T-cell (primary cell): ENCODE measurements around the gene SPRYD3. TPM values are rescaled to one million over a fixed set of nuclear protein-coding genes. Genes with fewer than 3 reads are reported as not detected.
A peak's percentile ranks its signal among the peaks of the same experiment; 100 is the strongest.

Experiments used
- ATAC-seq, 4 experiments: fragments of 200-7000 bp in 3 of 4; fragments of 150-1000 bp in 1 of 4; cut with Tn5 transposase; replicated peaks in 1 of 4; 1 replicate in 3 of 4; 2 replicates in 1 of 4; pipeline ENCODE4 v1.10.0; 2021; ENCODE audit warnings: moderate library complexity in 3 of 4, mild to moderate bottlenecking in 2 of 4, moderate number of reproducible peaks in 1 of 4
- CTCF ChIA-PET, 2 donors: fragments of 300-600 bp; sonication (Branson Sonifier 250); formaldehyde crosslinking; loops; one replicate each; lab custom pipeline; 2022; ENCODE audit warnings: antibody characterized with exemption in 2 of 2; lab: Charles Lee
- POLR2A ChIA-PET, 2 donors: fragments of 300-600 bp; sonication (Branson Sonifier 250); formaldehyde crosslinking; loops; one replicate each; lab custom pipeline; 2022; ENCODE audit warnings: antibody characterized with exemption in 2 of 2; lab: Charles Lee
- DNase-seq, 35 experiments: peaks; one replicate each; pipeline versions ENCODE4 v3.0.0 to v3.0.0-alpha.2; 2013 to 2023
- H3K27ac ChIP-seq: one replicate; pipeline ENCODE4 v1.5.1; 2013; ENCODE audit warnings: low read length
- H3K27me3 ChIP-seq, 2 experiments: replicated peaks in 1 of 2; 1 replicate in 1 of 2; 2 replicates in 1 of 2; pipeline versions ENCODE4 v1.6.1 to v1.7.0; 2013; ENCODE audit warnings: low read length in 1 of 2, mixed read lengths in 1 of 2; ENCODE audit not compliant: control insufficient read depth in 2 of 2, insufficient read depth in 2 of 2; ENCODE audit errors: extremely low read depth in 1 of 2
- H3K36me3 ChIP-seq, 2 donors: 1 replicate in 1 of 2; 2 replicates in 1 of 2; pipeline versions ENCODE4 v1.6.1 to v1.7.0; 2013; ENCODE audit warnings: low read length in 1 of 2; ENCODE audit not compliant: control insufficient read depth in 2 of 2, insufficient read depth in 1 of 2; ENCODE audit errors: extremely low read depth in 1 of 2
- H3K4me1 ChIP-seq, 2 experiments: 1 replicate in 1 of 2; 2 replicates in 1 of 2; pipeline versions ENCODE4 v1.6.1 to v1.7.0; 2013; ENCODE audit warnings: low read length in 2 of 2, mixed read lengths in 1 of 2; ENCODE audit not compliant: insufficient read depth in 2 of 2, control insufficient read depth in 1 of 2; ENCODE audit errors: extremely low read depth in 1 of 2
- H3K4me3 ChIP-seq, 2 donors: 1 replicate in 1 of 2; 2 replicates in 1 of 2; pipeline versions ENCODE4 v1.5.1 to v1.7.0; 2013; ENCODE audit warnings: mild to moderate bottlenecking in 2 of 2, low read length in 1 of 2, moderate library complexity in 1 of 2; ENCODE audit not compliant: control insufficient read depth in 1 of 2; ENCODE audit errors: extremely low read depth in 1 of 2
- H3K9me3 ChIP-seq: 2 replicates; pipeline ENCODE4 v1.7.0; 2013
- H3K27ac Mint-ChIP-seq, 2 donors: one replicate each; pipeline ENCODE4 v1.8.0; 2020 to 2021; ENCODE audit warnings: mild to moderate bottlenecking in 2 of 2, mixed read lengths in 2 of 2
- H3K27me3 Mint-ChIP-seq, 2 donors: one replicate each; pipeline ENCODE4 v1.8.0; 2021 to 2022; ENCODE audit warnings: mixed read lengths in 2 of 2
- H3K36me3 Mint-ChIP-seq: one replicate; pipeline ENCODE4 v1.8.0; 2021; ENCODE audit warnings: mixed read lengths
- H3K4me1 Mint-ChIP-seq, 3 donors: one replicate each; pipeline ENCODE4 v1.8.0; 2020 to 2022; ENCODE audit warnings: mixed read lengths in 3 of 3, mild to moderate bottlenecking in 1 of 3
- H3K4me3 Mint-ChIP-seq, 3 donors: one replicate each; pipeline ENCODE4 v1.8.0; 2020 to 2022; ENCODE audit warnings: mild to moderate bottlenecking in 3 of 3, mixed read lengths in 3 of 3, moderate library complexity in 3 of 3
- H3K9me3 Mint-ChIP-seq, 3 donors: one replicate each; pipeline ENCODE4 v1.8.0; 2020 to 2022; ENCODE audit warnings: mixed read lengths in 3 of 3
- WGBS: methylation state at CpG from one replicate; pipeline ENCODE4 v1.1.5; 2013; ENCODE audit warnings: missing lambda C conversion rate; ENCODE audit not compliant: insufficient coverage; 5-methylcytosine and 5-hydroxymethylcytosine counted together
- total RNA-seq, 35 experiments: library from RNA in 6 of 35; stranded (reverse) in 6 of 35; fragments of 120-200 nt in 1 of 35; gene quantifications; one replicate each; pipeline versions ENCODE4 v1.2.1 to v1.2.4 and lab custom pipeline; 2013 to 2026

SPRYD3 gene
- total RNA-seq, 5 donors from 2014 or later (not counting 1 experiment from before 2014, with no cell fraction given) = 29.3 to 65.0 (median 58.2) TPM

DNA sequence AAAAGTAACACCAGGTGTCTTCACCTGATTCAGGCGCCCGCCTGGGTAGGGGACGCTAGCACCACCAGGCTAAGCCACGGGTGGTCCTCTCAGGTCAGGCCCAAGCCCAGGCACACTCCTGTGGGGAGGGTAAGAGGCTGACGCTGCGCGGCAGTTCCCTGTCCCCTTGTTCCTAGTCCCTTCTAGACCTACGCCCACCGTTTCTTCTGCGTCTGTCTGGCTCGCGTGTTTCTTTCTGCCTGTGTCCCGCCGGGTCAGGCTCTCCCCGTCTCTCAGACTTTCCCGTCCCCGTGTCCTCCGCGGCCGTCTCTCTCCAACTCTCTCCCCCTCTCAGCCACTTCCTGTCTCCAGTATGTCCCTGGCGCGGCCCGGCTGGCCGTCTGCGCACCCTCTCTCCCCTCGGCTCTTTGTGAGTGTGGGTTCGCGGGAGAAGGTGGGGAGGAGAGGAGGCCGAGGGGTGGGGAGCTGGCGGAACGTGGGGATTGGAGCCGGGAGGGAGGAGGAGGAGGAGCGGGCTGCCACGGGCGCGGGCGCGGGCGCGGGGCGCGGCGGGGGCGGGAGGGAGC is 32.5 kb downstream of the SPRYD3 start:
- POLR2A ChIA-PET = interaction anchor here in 1 of 2 donors (0.6 kb wide), 1 partner anchor 41 kb away, joined by 5 read pairs; no protein-coding TSS in a partner anchor
- Mint-ChIP-seq H3K4me1 (peaks cover 11 to 20% (median 14%) of the 10 kb centered on the region in 3 donors), H3K9me3 (no peaks in the 10 kb centered on the region), H3K27ac (peak overlapping the region; percentile 87 to 93), H3K36me3 (no peaks in the 10 kb centered on the region), H3K27me3 (no peaks in the 10 kb centered on the region), H3K4me3 (peak overlapping the region; percentile 91 to 94 (median 92))
- peak overlapping the region; percentile 76 for H3K27ac ChIP-seq
- H3K4me3 ChIP-seq = peak overlapping the region; percentile 79 to 84
- H3K36me3 ChIP-seq = peaks cover 0 to 2% of the 10 kb centered on the region in 2 donors
- peaks cover 0 to 6% of the 10 kb centered on the region in 2 experiments for H3K27me3 ChIP-seq
- ATAC-seq (peak; percentile 21 to 45 (median 24)), DNase-seq (peak in 20 of 35 experiments; percentile 9 to 52 (median 30))
- no peaks in the 10 kb centered on the region for H3K9me3 ChIP-seq
- CTCF ChIA-PET = interaction anchor here (1.0 to 1.1 kb wide), 2 partner anchors 9 to 31 kb away, joined by 3 read pairs; no protein-coding TSS in a partner anchor
- H3K4me1 ChIP-seq = peaks cover 6 to 28% of the 10 kb centered on the region in 2 experiments
- WGBS = 1% methylated on average over 15 of the region's 44 CpGs

DNA sequence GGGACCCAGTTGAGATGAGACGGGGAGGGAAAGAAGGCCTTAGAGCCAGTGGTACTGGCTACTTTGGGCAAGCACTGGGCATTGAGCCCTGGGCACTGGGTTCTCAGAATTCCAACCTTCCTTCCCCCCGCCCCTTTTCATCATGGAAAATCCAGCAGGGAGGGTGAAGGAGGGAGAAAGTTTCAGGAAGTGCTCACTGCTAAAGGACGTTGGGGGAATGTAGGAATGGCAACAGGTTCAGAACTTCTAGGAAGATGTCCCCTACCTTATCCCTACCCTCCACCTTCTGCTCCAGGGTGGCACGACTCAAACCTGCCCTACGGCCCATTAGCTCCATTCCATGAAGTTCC is 33.5 kb downstream of the SPRYD3 start:
- H3K4me1 Mint-ChIP-seq = peaks cover 11 to 20% (median 14%) of the 10 kb centered on the region in 3 donors
- CTCF ChIA-PET = interaction anchor here in 1 of 2 donors (0.6 kb wide), 1 partner anchor 18 kb away, joined by 3 read pairs; no protein-coding TSS in a partner anchor
- no peaks in the 10 kb centered on the region for H3K9me3 ChIP-seq
- H3K27me3 ChIP-seq = peaks cover 0 to 6% of the 10 kb centered on the region in 2 experiments
- peaks cover 6 to 28% of the 10 kb centered on the region in 2 experiments for H3K4me1 ChIP-seq
- peak overlapping the region; percentile 91 to 94 (median 92) for H3K4me3 Mint-ChIP-seq
- no peak overlapping the region for H3K4me3 ChIP-seq
- H3K36me3 ChIP-seq = peaks cover 2 to 4% of the 10 kb centered on the region in 2 donors
- WGBS = 90% methylated on average over 2 of the region's 5 CpGs
- POLR2A ChIA-PET = interaction anchor here in 1 of 2 donors (0.6 kb wide), 1 partner anchor 195 kb away, joined by 4 read pairs; no protein-coding TSS in a partner anchor
- ATAC-seq (no peak), DNase-seq (no peak)
- no peaks in the 10 kb centered on the region for H3K27me3 Mint-ChIP-seq
- H3K9me3 Mint-ChIP-seq = no peaks in the 10 kb centered on the region
- no peak overlapping the region for H3K27ac ChIP-seq
- peaks cover 4% of the 10 kb centered on the region for H3K36me3 Mint-ChIP-seq
- peak overlapping the region in 1 of 2 donors; percentile 73 for H3K27ac Mint-ChIP-seq

GRCh38 chr12:53044896-53045695 is 34.1 kb downstream of the SPRYD3 start:
- Histone ChIP-seq H3K4me3 (no peak overlapping the region), H3K9me3 (no peaks in the 10 kb centered on the region), H3K4me1 (peaks cover 6 to 28% of the 10 kb centered on the region in 2 experiments), H3K27me3 (peaks cover 0 to 6% of the 10 kb centered on the region in 2 experiments), H3K36me3 (peaks cover 2 to 4% of the 10 kb centered on the region in 2 donors), H3K27ac (no peak overlapping the region)
- DNase-seq (peak in 1 of 35 experiments; percentile 5), ATAC-seq (no peak)
- CTCF ChIA-PET = interaction anchor here (0.5 to 2.8 kb wide), 3 partner anchors 9 to 1280 kb away, joined by 3 to 13 read pairs (median 3); partner anchors contain the start of gene COPZ1 (in 1 of the 2)
- H3K9me3 Mint-ChIP-seq = no peaks in the 10 kb centered on the region
- peaks cover 11 to 20% (median 14%) of the 10 kb centered on the region in 3 donors for H3K4me1 Mint-ChIP-seq
- H3K4me3 Mint-ChIP-seq = peak overlapping the region; percentile 13 to 92 (median 91)
- POLR2A ChIA-PET = interaction anchor here in 1 of 2 donors (0.6 kb wide), 2 partner anchors 28 to 195 kb away, joined by 3 to 4 read pairs; no protein-coding TSS in a partner anchor
- 75% methylated on average over 3 of the region's 4 CpGs for WGBS
- H3K27ac Mint-ChIP-seq = peak overlapping the region; percentile 25 to 73
- no peaks in the 10 kb centered on the region for H3K27me3 Mint-ChIP-seq
- H3K36me3 Mint-ChIP-seq = peaks cover 4% of the 10 kb centered on the region

DNA sequence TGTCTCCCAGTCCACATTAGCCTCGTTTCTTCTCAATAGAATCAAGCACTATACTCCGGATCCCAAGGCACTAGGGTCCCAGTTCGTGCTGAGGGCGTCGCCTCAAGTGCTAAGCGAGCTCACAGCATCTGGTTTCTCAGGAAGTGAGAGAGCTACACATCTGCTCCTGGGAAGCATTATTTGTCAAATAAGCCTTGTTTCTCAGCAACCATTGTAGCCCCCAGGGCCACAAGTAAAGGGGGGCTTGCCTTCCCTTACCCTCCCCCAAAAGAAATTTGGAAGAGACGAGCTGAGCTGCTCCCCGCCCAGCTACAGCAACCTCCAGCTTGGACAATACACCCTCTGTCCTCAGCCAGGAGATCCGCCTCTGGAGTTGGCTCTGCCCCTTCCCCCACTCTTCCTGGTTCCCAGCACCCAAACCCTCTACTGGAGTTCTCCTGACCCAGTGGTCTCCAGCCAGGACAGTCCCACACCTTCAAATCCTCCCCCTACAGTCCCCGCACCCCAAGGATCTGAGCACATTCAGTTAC is 35.1 kb downstream of the SPRYD3 start:
- no peak overlapping the region for H3K4me3 ChIP-seq
- peaks cover 10% of the 10 kb centered on the region for H3K36me3 Mint-ChIP-seq
- H3K4me1 ChIP-seq = peaks cover 6 to 29% of the 10 kb centered on the region in 2 experiments
- WGBS = 78% methylated on average over 7 of the region's 10 CpGs
- ATAC-seq (no peak), DNase-seq (no peak)
- ChIA-PET POLR2A (no interaction called here), CTCF (interaction anchor here in 1 of 2 donors (2.8 kb wide), 1 partner anchor 10 kb away, joined by 13 read pairs; no protein-coding TSS in a partner anchor)
- H3K4me1 Mint-ChIP-seq = peaks cover 15 to 24% (median 15%) of the 10 kb centered on the region in 3 donors
- H3K36me3 ChIP-seq = peaks cover 2 to 13% of the 10 kb centered on the region in 2 donors
- peaks cover 0 to 6% of the 10 kb centered on the region in 2 experiments for H3K27me3 ChIP-seq
- no peaks in the 10 kb centered on the region for H3K27me3 Mint-ChIP-seq
- H3K27ac Mint-ChIP-seq = peak overlapping the region in 1 of 2 donors; percentile 37
- H3K9me3 ChIP-seq = no peaks in the 10 kb centered on the region
- peak overlapping the region in 1 of 3 donors; percentile 91 for H3K4me3 Mint-ChIP-seq
- H3K27ac ChIP-seq = no peak overlapping the region
- no peaks in the 10 kb centered on the region for H3K9me3 Mint-ChIP-seq

DNA sequence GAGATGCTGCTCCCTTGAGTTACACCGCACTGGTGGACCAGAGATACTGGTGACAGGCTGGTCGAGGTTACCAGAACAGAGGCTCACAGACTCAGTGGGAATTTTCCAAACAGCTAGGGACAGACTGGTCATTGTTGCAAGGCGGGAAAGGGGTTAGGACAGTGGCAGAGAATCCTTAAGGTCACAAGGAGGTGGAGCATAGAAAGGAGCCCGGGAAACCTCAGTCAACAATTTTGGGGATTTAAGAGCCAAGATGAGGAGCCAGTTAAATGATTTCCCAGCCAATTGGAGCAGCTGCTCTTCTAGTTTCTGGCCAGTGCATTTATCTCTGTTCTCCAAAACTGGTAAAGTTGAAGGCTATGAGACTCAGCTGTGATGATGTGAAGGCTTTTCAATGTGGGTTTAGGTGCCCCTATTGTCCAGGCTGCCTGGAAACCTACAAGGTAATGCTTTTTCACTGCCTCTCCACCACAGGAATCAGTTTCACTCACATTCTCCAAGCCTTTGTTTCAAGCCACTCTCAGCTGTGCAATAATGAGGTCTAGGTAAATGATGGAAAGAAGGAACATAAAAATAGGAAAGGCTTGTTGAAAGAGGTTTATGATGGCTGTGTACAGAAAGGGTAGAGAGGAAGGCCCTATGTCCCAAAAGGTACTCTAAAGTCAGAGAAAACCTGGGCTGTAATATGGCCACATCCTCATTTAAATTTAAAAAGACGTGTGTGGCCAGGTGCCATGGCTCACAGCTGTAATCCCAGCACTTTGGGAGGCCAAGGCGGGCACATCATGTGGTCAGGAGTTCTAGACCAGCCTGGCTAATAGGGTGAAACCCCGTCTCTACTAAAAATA is 36.4 kb downstream of the SPRYD3 start:
- H3K4me3 Mint-ChIP-seq = no peak overlapping the region
- H3K4me1 ChIP-seq = peaks cover 8 to 28% of the 10 kb centered on the region in 2 experiments
- no peak for DNase-seq
- POLR2A ChIA-PET = no interaction called here
- peaks cover 4 to 26% of the 10 kb centered on the region in 2 donors for H3K36me3 ChIP-seq
- H3K27ac ChIP-seq = no peak overlapping the region
- WGBS = 96% methylated on average over 4 of the region's 7 CpGs
- no peaks in the 10 kb centered on the region for H3K9me3 ChIP-seq
- no peaks in the 10 kb centered on the region for H3K27me3 Mint-ChIP-seq
- no peak for ATAC-seq
- CTCF ChIA-PET = interaction anchor here in 1 of 2 donors (0.6 to 2.8 kb wide), 3 partner anchors 11 to 434 kb away, joined by 3 to 13 read pairs (median 3); no protein-coding TSS in a partner anchor
- H3K27me3 ChIP-seq = peaks cover 0 to 6% of the 10 kb centered on the region in 2 experiments
- H3K9me3 Mint-ChIP-seq = no peaks in the 10 kb centered on the region
- H3K36me3 Mint-ChIP-seq = peaks cover 21% of the 10 kb centered on the region
- H3K4me3 ChIP-seq = no peak overlapping the region
- peak overlapping the region in 1 of 2 donors; percentile 54 for H3K27ac Mint-ChIP-seq
- peaks cover 27 to 30% (median 28%) of the 10 kb centered on the region in 3 donors for H3K4me1 Mint-ChIP-seq
